GM23248 (cell line): Measurements from ENCODE around the gene CYP51A1.

Source experiments
- EZH2 ChIP-seq: fragments of 200-600 bp; sonication (generic); IDR thresholded peaks from 2 replicates; pipeline ENCODE4 v1.6.1; 2018; ENCODE audit warnings: antibody characterized with exemption, mild to moderate bottlenecking; ENCODE audit not compliant: insufficient read depth, poor library complexity, severe bottlenecking
- EZH2phosphoT487 ChIP-seq: fragments of 200-600 bp; sonication (generic); IDR thresholded peaks from 2 replicates; pipeline ENCODE4 v1.6.1; 2018; ENCODE audit warnings: antibody characterized with exemption, moderate library complexity, mild to moderate bottlenecking, low read depth; ENCODE audit not compliant: insufficient read depth

GRCh38 chr7:92095380-92095779, 38.9 kb downstream of the CYP51A1 start:
- no peak for TF ChIP-seq EZH2phosphoT487
- no peak for TF ChIP-seq EZH2
